NCI-H774 (cell line): ENCODE measurements around the gene NKAIN2.
A peak's percentile ranks its signal among the peaks of the same experiment; 100 is the strongest.

Source experiments
- DNase-seq: peaks from one replicate; lab custom pipeline; 2025; lab: John Stamatoyannopoulos, UW

NKAIN2 gene

GRCh38 chr6:124822721-124823120, 1019.1 kb downstream of the NKAIN2 start:
- DNase-seq = no peak

- peak; percentile 61 for DNase-seq
These were observed 1019.8 kb downstream of the NKAIN2 start for GRCh38 chr6:124823240-124824111.

- peak; percentile 58 for DNase-seq
These were observed 1021.9 kb downstream of the NKAIN2 start for GRCh38 chr6:124825564-124825963.

GRCh38 chr6:124829822-124830221, 1026.2 kb downstream of the NKAIN2 start:
- no peak for DNase-seq

DNA sequence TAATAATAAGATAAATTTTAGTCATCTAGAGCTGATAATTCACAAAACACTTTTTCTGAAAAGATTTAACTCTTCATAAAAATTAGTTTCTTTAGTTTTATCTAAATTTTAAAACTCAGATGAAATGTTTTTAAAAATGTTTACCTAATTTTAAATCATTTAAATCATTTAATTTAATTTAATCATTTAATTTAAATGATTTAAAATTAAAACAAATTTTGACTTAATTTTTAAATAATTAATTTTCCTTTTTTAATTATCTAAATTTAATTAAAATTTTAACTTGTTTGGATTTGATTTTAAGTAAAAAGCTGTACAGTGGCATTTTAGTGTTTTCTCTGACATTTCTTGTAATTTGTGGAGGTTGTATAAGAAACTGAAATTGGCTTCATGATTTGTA, 1026.8 kb downstream of the NKAIN2 start:
- no peak for DNase-seq

DNA sequence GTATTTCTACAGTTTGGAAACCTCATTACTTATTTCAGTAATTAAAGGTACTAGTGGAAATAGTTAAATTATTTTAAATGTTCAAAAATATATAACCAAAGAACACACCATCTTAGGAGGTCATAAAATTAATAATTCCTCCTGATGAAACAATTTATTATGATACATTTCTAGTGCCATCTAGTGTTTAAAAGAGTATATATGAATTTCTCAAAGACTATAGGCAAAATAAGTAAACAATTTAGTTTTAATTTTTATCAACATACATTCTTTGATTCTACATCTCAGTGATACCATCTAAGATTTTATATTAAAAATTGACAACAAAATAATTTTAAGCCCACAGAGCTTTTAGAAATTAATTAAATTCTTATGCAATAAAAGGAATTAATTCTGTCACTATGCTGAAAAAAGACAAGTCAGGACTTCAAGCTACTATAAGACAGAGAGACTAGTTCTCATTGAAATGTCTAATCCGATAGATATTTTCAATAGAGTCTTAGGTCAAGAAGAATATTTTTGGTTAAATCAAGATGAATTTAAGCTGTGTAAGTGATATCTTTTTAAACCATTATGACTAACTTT, 1050.8 kb downstream of the NKAIN2 start:
- peak; percentile 50 for DNase-seq

DNA sequence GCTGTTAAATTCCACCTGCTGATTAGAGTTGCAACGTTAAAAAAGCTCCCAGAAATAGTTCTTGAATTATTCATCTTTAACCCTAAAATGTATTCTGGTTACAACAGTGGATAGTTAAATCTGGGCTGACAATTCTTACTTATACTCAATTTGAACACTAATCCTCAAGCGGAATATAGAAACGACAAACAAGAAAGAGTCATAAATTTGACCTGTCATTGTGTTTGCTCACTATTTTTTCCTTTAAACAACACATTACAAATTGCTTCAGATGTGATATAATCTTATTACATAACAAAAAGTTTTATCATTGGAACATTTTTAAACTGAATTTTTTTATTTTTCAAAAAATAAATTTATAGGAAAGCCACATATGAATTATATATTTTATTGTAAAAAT, 1054.1 kb downstream of the NKAIN2 start:
- no peak for DNase-seq

GRCh38 chr6:124858564-124858963, 1054.9 kb downstream of the NKAIN2 start:
- no peak for DNase-seq

DNA sequence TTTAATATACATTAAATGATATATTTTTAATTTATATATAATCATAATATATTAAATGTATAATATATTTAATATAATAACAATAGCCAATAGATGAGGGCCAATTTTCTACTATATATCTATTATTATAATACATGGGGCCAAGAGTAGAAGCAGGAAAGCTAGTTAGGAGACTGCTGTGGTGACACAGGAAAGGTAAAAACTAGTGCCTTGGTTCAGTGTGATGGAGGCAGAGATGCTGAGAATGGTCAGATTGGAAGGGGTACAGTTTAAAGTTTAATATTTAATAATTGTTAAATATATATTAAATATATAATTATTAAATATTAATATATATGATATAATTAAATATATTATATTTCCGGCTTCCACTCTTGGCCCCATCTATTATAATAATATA, 1055.7 kb downstream of the NKAIN2 start:
- DNase-seq = no peak

DNA sequence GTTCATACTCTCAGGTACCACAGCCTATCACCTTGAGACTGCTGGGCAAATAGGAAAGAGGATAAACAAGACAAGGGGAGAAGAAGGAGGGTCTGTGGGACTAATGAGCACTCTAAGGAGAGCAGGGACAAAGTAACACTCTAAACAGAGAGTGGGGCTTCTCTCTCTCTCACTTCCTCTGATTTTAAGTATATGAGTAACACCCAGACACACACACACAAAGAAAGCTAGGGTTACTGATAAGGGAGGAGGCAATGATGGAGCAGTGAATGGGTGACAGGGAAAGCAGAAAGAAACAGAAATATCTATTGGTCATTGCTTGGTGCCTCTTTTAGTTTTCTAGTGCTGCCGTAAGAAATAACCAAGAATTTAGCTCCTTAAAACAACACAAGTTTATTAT, 1062.4 kb downstream of the NKAIN2 start:
- DNase-seq = no peak

GRCh38 chr6:124867121-124867520, 1063.5 kb downstream of the NKAIN2 start:
- DNase-seq = peak; percentile 45

- no peak for DNase-seq
These were observed 1064.8 kb downstream of the NKAIN2 start for GRCh38 chr6:124868481-124868880.

- DNase-seq = no peak
These were observed 1065.8 kb downstream of the NKAIN2 start for GRCh38 chr6:124869416-124869815.

DNA sequence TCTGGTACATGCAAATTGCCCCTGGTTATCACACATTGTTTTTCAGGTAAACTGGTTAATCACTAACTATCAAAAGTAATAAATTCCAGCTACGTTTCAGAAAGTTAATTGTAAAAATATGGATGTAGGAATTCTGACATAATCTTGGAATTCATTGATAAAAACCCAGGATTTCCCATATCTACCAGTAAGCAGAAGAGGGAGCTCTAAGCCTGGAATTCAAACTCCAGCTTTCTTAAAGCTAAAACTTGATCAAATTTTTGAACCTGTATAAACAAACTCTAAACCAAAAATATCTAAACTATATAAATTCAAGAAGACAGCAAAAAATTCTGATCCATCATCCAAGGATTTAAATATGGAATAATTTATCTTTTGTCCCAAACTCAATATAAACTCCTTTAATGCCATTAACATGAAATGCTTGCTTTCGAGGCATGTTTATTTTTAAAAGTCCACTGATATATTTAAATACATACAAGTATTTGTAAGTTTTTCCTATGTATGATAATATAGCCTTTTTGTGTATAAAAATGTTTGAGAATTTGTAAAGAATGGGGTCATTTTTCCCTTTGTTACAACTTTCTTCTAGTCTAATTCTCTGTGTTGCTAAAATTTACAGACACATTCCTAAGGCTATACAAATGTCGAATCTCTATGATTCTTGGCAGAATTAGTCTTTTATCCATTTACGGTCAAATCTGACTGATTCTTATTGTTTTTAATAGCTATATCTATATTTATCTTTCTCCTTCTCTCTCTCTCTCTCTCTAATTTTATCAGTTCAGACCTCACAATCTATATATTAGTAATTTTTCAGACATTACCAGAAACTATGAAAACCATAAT, 1067.2 kb downstream of the NKAIN2 start:
- DNase-seq = peak; percentile 47

DNA sequence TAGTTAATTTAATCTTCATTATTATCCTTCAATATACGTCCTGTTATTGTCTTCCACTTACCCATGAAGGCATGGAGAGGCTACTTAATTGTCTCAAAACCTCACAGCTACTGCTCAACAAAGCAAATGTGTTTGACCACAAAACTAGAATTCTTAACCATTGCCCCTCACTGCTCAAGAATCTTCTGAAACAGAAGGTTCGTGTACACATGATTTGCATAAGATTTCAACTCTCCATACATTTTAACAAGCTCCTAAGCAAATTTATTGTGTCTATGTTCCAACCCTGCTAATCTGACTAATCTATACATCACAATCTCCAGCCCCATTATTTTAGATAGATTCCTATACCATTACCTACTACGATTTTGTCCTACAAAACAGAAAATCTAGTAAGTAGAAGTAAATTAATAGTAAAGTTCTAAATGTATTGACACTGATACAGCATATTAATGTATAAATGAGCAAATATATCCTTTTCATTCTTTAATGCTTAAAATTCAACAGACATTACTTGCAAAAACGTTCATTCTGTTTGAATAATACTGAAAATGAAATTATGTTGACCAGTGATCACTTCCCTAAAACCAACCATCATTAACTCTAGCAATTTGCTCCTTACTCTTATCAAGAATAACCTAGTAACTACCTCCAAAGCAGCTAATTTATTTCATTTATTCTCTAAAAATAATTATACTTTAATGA, 1068.8 kb downstream of the NKAIN2 start:
- no peak for DNase-seq

GRCh38 chr6:124873066-124873410, 1069.4 kb downstream of the NKAIN2 start:
- DNase-seq = no peak
